Gastrocnemius medialis (tissue), 4 donors: ENCODE data around the gene SEC61A1.

Source experiments
- CTCF ChIP-seq, 5 experiments: fragments of 450-650 bp in 3 of 5; fragments of 200-600 bp in 2 of 5; sonication (generic) in 2 of 5; IDR thresholded peaks in 4 of 5; conservative IDR thresholded peaks in 1 of 5; 1 replicate in 4 of 5; 2 replicates in 1 of 5; pipeline ENCODE4 v1.5.1; 2016 to 2019; ENCODE audit warnings: antibody characterized with exemption in 5 of 5, mild to moderate bottlenecking in 3 of 5, moderate library complexity in 3 of 5
- POLR2A ChIP-seq, 2 donors: fragments of 450-650 bp; IDR thresholded peaks; one replicate each; pipeline ENCODE4 v1.6.1; 2017; ENCODE audit warnings: antibody characterized with exemption in 2 of 2, mild to moderate bottlenecking in 2 of 2, moderate library complexity in 2 of 2

- TF ChIP-seq CTCF (IDR thresholded peaks at IDR 0.05 in 4 of 5, conservative IDR thresholded peaks at IDR 0.05 in 1 of 5), result no peak
- no peak for TF ChIP-seq POLR2A (IDR thresholded peaks at IDR 0.05)
These were observed 789 bp upstream of the SEC61A1 start for GRCh38 chr3:128051459-128051836.
